GM18951 (cell line): ENCODE results near the gene NECTIN4.
"Not testable (repeated sequence)": the region's sequence is repeated elsewhere in the genome, so short reads cannot be mapped to it uniquely, and the experiment has no call there.

Source experiments
- POLR2A ChIP-seq: IDR thresholded peaks from 4 replicates; pipeline ENCODE4 v1.6.1; 2011; ENCODE audit warnings: mild to moderate bottlenecking; ENCODE audit not compliant: insufficient read length, insufficient read depth; ENCODE audit errors: extremely low read depth
- in situ Hi-C: fragments of 300-500 bp; cut with MboI; formaldehyde crosslinking; loops from one replicate; pipeline ENCODE4 v1.12.0; 2022; ENCODE audit warnings: low sequenced_read_pairs, mixed read lengths, inconsistent platforms; ENCODE audit not compliant: unreplicated experiment

The NECTIN4 gene

GRCh38 chr1:161033751-161034150 lies 55.6 kb downstream of the NECTIN4 start:
- TF ChIP-seq POLR2A: no peak
- in situ Hi-C loops: no loop called here

GRCh38 chr1:161032409-161032808 lies 56.9 kb downstream of the NECTIN4 start:
- TF ChIP-seq POLR2A: no peak
- in situ Hi-C loops: no loop called here

GRCh38 chr1:161031874-161032273 lies 57.5 kb downstream of the NECTIN4 start:
- in situ Hi-C loops: no loop called here
- TF ChIP-seq POLR2A: no peak

- in situ Hi-C loops: not testable (repeated sequence)
Observed at GRCh38 chr1:161029466-161029865, 59.9 kb downstream of the NECTIN4 start.

- in situ Hi-C loops: not testable (repeated sequence)
Observed at GRCh38 chr1:161026954-161027353, 62.4 kb downstream of the NECTIN4 start.

GRCh38 chr1:161022432-161022831 lies 66.9 kb downstream of the NECTIN4 start:
- in situ Hi-C loops: not testable (repeated sequence)

- in situ Hi-C loops: no loop called here
- no peak for TF ChIP-seq POLR2A
Observed at GRCh38 chr1:161021970-161022353, 67.4 kb downstream of the NECTIN4 start.

GRCh38 chr1:161021165-161021969 lies 68.0 kb downstream of the NECTIN4 start:
- peak; percentile 63 for TF ChIP-seq POLR2A
- in situ Hi-C loops: no loop called here
